Smooth muscle cell of trachea (primary cell): Measurements from ENCODE around the gene KLK8. TPM values are rescaled to one million over a fixed set of nuclear protein-coding genes. Genes with fewer than 3 reads are reported as not detected.

ENCODE experiments used
- total RNA-seq: library from RNA; depleted of rRNA; stranded (reverse); fragments of >200 nt; gene quantifications from 2 replicates; pipeline ENCODE4 v1.2.1, GENCODE V29; 2014

The KLK8 gene
- total RNA-seq, result not detected in 2 replicates

GRCh38 chr19:51001515-51001914 lies at the start of gene KLK8:
KLK8 (minus strand) TSS chr19:51001604; CDS start chr19:51001167, 437 bp downstream.

GRCh38 chr19:51034704-51035103 lies 33.3 kb upstream of the KLK8 start, which contains the start of gene KLK12:
KLK12 (minus strand) TSS chr19:51035002; CDS start chr19:51034621, 381 bp downstream.

GRCh38 chr19:51026554-51026831 lies 25.1 kb upstream of the KLK8 start, which contains the start of gene KLK11:
KLK11 (minus strand) TSS chr19:51026616; CDS start chr19:51025631, 985 bp downstream.

GRCh38 chr19:51019544-51019925 lies 18.1 kb upstream of the KLK8 start, which contains the start of gene KLK10:
KLK10 (minus strand) TSS chr19:51019709; CDS start chr19:51019130, 579 bp downstream.

GRCh38 chr19:50983625-50984292 lies 17.6 kb downstream of the KLK8 start, which contains the start of gene KLK7:
KLK7 (minus strand) TSS chr19:50983917; CDS start chr19:50982399, 1,518 bp downstream.

GRCh38 chr19:50969413-50969760 lies 32.0 kb downstream of the KLK8 start, which contains the start of gene KLK6:
KLK6 (minus strand) TSS chr19:50969591; CDS start chr19:50968104, 1,487 bp downstream.

GRCh38 chr19:50952910-50953309 lies 48.5 kb downstream of the KLK8 start, which contains the start of gene KLK5:
KLK5 (minus strand) TSS chr19:50953038; CDS start chr19:50952657, 381 bp downstream.

Other genes with a start within 250 kb of the KLK8 start
- gene GPR32, start 231.1 kb downstream of the KLK8 start, total RNA-seq, result not detected in 2 replicates
- not detected in 2 replicates for gene ACP4, start 211.2 kb downstream of the KLK8 start, total RNA-seq
- gene KLK1, start 177.8 kb downstream of the KLK8 start, total RNA-seq, result not detected in 2 replicates
- gene KLK15, start 168.0 kb downstream of the KLK8 start, total RNA-seq, result not detected in 2 replicates
- gene KLK3, start 146.7 kb downstream of the KLK8 start, total RNA-seq, result not detected in 2 replicates
- not detected in 2 replicates for gene KLK2, start 128.2 kb downstream of the KLK8 start, total RNA-seq
- not detected in 2 replicates for gene KLK4, start 90.2 kb downstream of the KLK8 start, total RNA-seq
- not detected in 2 replicates for gene KLK5, start 48.6 kb downstream of the KLK8 start, total RNA-seq
- not detected in 2 replicates for gene KLK6, start 32.0 kb downstream of the KLK8 start, total RNA-seq
- not detected in 2 replicates for gene KLK7, start 17.7 kb downstream of the KLK8 start, total RNA-seq
- gene KLK10, start 18.1 kb upstream of the KLK8 start, total RNA-seq, result not detected in 2 replicates
- gene KLK11, start 25.0 kb upstream of the KLK8 start, total RNA-seq, result not detected in 2 replicates
- gene KLK12, start 33.4 kb upstream of the KLK8 start, total RNA-seq, result not detected in 2 replicates
- not detected in 2 replicates for gene KLK13, start 63.5 kb upstream of the KLK8 start, total RNA-seq
- 0.17 TPM in 1 of 2 replicates, not detected in the other for gene KLK14, start 81.3 kb upstream of the KLK8 start, total RNA-seq
- gene CTU1, start 106.8 kb upstream of the KLK8 start, total RNA-seq, result 6.8 and 12.9 TPM in 2 replicates
- not detected in 2 replicates for gene SIGLEC9, start 123.3 kb upstream of the KLK8 start, total RNA-seq
- not detected in 2 replicates for gene SIGLEC7, start 140.7 kb upstream of the KLK8 start, total RNA-seq
- not detected in 2 replicates for gene CD33, start 223.5 kb upstream of the KLK8 start, total RNA-seq
- gene SIGLECL1, start 249.5 kb upstream of the KLK8 start, total RNA-seq, result not detected in 2 replicates